PFSK-1 (cell line): ENCODE results near the gene GREM2.

Experiments used
- FOXP2 ChIP-seq: optimal IDR thresholded peaks from 2 replicates; pipeline ENCODE3; 2011; ENCODE audit warnings: borderline replicate concordance, control low read depth, inconsistent platforms; ENCODE audit not compliant: insufficient read depth; ENCODE audit errors: extremely low read length, extremely low read depth
- POLR2AphosphoS5 ChIP-seq: IDR thresholded peaks from 2 replicates; pipeline ENCODE4 v1.6.1; 2012; ENCODE audit warnings: low read depth, mild to moderate bottlenecking, control low read depth, low read length, moderate library complexity
- REST ChIP-seq, 2 experiments: IDR thresholded peaks; 2 replicates each; pipeline versions ENCODE4 v1.6.1 to v1.8.0; 2011 to 2012; ENCODE audit warnings: low read depth in 2 of 2, low read length in 2 of 2, control low read depth in 1 of 2, inconsistent platforms in 1 of 2, mild to moderate bottlenecking in 1 of 2, moderate library complexity in 1 of 2; ENCODE audit not compliant: insufficient read depth in 1 of 2
- SIN3A ChIP-seq: IDR thresholded peaks from 2 replicates; pipeline ENCODE4 v1.6.1; 2012; ENCODE audit warnings: mild to moderate bottlenecking, low read length, moderate library complexity, borderline replicate concordance; ENCODE audit not compliant: insufficient read depth
- TAF1 ChIP-seq: IDR thresholded peaks from 2 replicates; pipeline ENCODE4 v1.6.1; 2012; ENCODE audit warnings: low read length, control low read depth, borderline replicate concordance; ENCODE audit not compliant: insufficient read depth

Gene GREM2

GRCh38 chr1:240496941-240497340, 115.0 kb downstream of the GREM2 start:
- no peak for TF ChIP-seq POLR2AphosphoS5

GRCh38 chr1:240496356-240496755, 115.6 kb downstream of the GREM2 start:
- TF ChIP-seq TAF1 (no peak), FOXP2 (no peak), REST (IDR thresholded peaks at IDR 0.05; ENCODE audit: insufficient read depth in 1 of 2, low read depth in 2 of 2, low read length in 2 of 2) (no peak), SIN3A (no peak), POLR2AphosphoS5 (no peak)

GRCh38 chr1:240495601-240496000, 116.4 kb downstream of the GREM2 start:
- TF ChIP-seq POLR2AphosphoS5 (no peak), REST (IDR thresholded peaks at IDR 0.05; ENCODE audit: insufficient read depth in 1 of 2, low read depth in 2 of 2, low read length in 2 of 2) (no peak), FOXP2 (no peak), TAF1 (no peak), SIN3A (no peak)

GRCh38 chr1:240492832-240493440, 119.0 kb downstream of the GREM2 start:
- TF ChIP-seq FOXP2 = no peak
- no peak for TF ChIP-seq POLR2AphosphoS5

GRCh38 chr1:240491796-240492195, 120.2 kb downstream of the GREM2 start:
- no peak for TF ChIP-seq SIN3A
- TF ChIP-seq FOXP2 = no peak
- no peak for TF ChIP-seq TAF1
- TF ChIP-seq POLR2AphosphoS5 = no peak
- TF ChIP-seq REST (IDR thresholded peaks at IDR 0.05; ENCODE audit: insufficient read depth in 1 of 2, low read depth in 2 of 2, low read length in 2 of 2) = no peak

GRCh38 chr1:240491156-240491555, 120.8 kb downstream of the GREM2 start:
- no peak for TF ChIP-seq SIN3A
- TF ChIP-seq TAF1 = no peak
- TF ChIP-seq FOXP2 = no peak
- no peak for TF ChIP-seq REST (IDR thresholded peaks at IDR 0.05; ENCODE audit: insufficient read depth in 1 of 2, low read depth in 2 of 2, low read length in 2 of 2)
- TF ChIP-seq POLR2AphosphoS5 = no peak
